Stimulated activated CD4-positive, alpha-beta T cell treated with anti-CD3 and anti-CD28 coated beads, Interleukin-15, amount 100 ng/mL, for 1 hour (primary cell): ENCODE measurements around the gene CCDC12.

Source experiments
- DNase-seq, 2 donors: peaks; one replicate each; pipeline ENCODE4 v3.0.0-alpha.2; 2020; ENCODE audit warnings: low read depth in 1 of 2, low spot score in 1 of 2

The CCDC12 gene

GRCh38 chr3:47008234-47008796 lies 31.8 kb upstream of the CCDC12 start:
- no peak for DNase-seq

- DNase-seq, result no peak
These were observed 31.1 kb upstream of the CCDC12 start for GRCh38 chr3:47007482-47008233.

DNA sequence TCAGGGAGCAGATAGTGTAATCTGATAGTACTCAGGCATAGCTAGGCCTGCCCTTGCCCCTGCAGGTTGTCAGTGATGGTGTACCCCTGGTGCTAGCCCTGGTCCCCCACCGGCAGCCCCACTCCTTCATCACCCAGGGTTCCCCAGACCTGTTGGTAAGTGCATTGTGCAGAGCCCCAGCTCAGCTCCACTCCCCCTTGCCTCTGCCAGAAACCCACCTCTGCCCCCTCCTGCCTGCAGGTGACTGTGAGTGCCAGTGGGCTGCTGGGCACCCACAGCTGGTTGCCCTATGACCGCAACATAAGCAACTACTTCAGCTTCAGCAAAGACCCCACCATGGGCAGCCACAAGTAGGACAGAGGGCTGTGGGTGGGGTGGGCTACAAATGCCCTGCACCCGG lies 30.5 kb upstream of the CCDC12 start:
- DNase-seq, result no peak

DNA sequence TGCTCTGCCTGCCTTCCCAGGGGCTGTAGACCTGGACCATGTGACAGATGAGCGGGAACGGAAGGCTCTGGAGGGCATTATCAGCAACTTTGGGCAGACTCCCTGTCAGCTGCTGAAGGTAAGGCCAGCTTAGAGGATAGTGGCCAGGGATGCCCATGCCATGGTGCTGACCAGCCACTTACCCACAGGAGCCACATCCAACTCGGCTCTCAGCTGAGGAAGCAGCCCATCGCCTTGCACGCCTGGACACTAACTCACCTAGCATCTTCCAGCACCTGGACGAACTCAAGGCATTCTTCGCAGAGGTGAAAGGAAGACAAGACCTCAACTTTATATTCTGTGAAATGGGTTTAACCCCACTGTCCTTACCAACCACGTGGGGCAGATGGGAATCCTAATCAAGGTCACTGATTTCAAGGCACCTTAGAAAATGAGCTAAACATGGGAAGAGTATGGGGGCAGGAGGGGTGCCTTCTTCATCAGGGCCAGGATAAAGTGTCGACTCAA lies 29.7 kb upstream of the CCDC12 start:
- DNase-seq, result no peak

DNA sequence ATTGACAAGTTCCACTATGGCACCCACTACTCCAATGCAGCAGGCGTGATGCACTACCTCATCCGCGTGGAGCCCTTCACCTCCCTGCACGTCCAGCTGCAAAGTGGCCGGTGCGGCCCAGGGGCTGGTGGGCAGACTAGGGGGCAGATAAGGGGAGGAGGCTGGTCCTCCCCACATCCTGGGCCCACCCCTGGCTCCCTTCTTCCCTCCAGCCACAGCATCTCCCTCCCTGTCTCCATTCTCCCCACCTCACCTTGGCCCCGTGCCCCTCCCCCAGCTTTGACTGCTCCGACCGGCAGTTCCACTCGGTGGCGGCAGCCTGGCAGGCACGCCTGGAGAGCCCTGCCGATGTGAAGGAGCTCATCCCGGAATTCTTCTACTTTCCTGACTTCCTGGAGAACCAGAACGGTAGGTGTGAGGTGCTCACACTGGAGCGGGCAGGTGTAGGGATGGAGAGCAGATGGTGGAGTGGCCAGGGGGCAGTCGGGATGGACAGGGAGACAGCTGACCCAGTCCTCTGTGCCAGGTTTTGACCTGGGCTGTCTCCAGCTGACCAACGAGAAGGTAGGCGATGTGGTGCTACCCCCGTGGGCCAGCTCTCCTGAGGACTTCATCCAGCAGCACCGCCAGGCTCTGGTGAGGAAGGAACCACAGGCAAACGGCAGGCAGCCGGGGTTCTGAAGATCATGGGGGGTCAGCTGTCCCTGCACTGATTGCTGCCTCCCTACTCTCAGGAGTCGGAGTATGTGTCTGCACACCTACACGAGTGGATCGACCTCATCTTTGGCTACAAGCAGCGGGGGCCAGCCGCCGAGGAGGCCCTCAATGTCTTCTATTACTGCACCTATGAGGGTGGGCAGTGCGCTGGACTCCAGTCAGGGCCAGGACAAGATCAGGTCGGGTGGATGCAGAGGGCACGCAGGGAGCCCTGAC lies 28.9 kb upstream of the CCDC12 start:
- no peak for DNase-seq

- DNase-seq, result no peak
These were observed 28.0 kb upstream of the CCDC12 start for GRCh38 chr3:47004369-47005211.

DNA sequence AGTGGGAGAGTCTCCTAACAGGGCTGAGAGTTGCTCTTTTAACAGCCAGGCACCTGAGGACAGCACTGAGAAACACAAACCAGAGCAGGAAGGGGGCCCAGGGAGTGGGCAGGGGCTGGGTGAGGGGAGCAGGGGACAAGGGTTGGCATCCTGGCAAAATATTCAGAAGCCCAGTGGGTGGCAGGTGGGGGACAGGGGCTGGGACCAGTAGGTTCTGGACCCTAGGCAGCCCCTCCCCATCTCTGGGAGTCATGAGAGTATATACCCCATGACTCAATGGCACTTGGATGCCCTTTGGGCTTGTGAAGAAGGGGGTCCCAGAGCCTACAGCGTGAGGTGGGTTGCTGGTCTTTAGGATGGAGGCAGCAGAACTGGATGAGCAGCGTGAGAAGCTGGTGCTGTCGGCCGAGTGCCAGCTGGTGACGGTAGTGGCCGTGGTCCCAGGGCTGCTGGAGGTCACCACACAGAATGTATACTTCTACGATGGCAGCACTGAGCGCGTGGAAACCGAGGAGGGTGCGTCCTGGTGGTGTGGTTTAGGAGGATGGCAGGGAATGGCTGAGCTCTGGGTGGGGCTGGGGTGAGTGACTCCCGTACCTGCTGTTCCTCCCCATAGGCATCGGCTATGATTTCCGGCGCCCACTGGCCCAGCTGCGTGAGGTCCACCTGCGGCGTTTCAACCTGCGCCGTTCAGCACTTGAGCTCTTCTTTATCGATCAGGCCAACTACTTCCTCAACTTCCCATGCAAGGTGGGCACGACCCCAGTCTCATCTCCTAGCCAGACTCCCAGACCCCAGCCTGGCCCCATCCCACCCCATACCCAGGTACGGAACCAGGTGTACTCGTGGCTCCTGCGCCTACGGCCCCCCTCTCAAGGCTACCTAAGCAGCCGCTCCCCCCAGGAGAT lies 27.2 kb upstream of the CCDC12 start:
- DNase-seq, result no peak

- no peak for DNase-seq
These were observed 26.5 kb upstream of the CCDC12 start for GRCh38 chr3:47003056-47003410.

DNA sequence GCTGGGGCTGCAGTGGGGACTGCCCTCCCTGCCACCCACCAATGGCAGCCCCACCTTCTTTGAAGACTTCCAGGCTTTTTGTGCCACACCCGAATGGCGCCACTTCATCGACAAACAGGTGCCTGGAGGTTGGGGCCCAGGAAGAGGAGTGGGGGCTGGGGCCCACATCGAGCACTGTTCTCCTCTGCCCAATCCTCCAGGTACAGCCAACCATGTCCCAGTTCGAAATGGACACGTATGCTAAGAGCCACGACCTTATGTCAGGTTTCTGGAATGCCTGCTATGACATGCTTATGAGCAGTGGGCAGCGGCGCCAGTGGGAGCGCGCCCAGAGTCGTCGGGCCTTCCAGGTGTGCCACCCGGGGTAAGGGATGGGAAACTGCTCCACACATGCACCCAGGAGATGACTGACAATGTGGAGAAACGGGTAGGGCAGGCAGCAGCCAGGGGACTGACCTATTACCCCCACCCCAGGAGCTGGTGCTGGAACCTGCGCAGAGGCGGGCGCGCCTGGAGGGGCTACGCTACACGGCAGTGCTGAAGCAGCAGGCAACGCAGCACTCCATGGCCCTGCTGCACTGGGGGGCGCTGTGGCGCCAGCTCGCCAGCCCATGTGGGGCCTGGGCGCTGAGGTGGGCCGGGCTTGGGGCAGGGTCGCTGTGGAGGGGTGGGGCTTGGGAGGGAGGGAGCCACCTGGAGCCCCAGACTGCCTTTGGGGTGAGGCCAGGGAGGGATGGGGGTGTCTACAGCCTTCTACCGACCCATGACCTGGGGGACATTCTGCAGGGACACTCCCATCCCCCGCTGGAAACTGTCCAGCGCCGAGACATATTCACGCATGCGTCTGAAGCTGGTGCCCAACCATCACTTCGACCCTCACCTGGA lies 25.9 kb upstream of the CCDC12 start:
- no peak for DNase-seq

- DNase-seq, result no peak
These were observed 25.2 kb upstream of the CCDC12 start for GRCh38 chr3:47001731-47002170.

DNA sequence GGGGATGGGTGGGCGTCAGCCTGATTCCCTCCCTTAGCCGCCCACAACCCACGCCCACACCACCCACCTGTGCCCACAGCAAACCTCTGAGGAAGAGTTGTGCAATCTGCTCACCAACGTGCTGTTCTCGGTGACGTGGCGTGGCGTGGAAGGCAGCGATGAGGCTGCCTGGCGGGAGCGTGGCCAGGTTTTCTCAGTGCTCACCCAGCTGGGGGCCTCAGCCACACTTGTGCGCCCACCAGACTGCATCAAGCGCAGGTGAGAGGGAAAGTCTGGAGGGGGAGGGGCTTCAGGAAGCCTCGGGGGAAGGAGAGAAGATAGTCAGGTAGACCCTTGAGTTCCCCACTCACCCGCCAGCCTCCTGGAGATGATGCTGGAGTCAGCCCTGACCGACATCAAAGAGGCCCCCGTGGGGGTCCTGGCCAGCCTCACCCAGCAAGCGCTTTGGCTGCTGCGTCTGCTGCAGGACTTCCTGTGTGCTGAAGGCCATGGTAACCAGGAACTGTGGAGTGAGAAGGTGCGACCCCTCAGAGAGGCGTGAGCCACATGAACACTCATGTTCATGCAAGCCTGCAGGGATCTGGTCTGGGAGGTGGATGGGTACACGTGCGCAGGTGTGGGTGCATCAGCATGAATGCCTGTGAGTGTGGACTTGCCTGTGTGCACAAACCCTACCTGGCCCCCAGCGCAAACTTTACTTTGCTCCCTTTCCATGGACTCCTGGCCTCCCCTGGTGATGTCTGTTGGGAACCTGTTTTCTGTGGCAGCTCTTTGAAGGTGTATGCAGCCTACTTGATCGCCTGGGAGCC lies 24.6 kb upstream of the CCDC12 start:
- DNase-seq, result no peak

- DNase-seq, result no peak
These were observed 23.8 kb upstream of the CCDC12 start for GRCh38 chr3:47000198-47000815.

DNA sequence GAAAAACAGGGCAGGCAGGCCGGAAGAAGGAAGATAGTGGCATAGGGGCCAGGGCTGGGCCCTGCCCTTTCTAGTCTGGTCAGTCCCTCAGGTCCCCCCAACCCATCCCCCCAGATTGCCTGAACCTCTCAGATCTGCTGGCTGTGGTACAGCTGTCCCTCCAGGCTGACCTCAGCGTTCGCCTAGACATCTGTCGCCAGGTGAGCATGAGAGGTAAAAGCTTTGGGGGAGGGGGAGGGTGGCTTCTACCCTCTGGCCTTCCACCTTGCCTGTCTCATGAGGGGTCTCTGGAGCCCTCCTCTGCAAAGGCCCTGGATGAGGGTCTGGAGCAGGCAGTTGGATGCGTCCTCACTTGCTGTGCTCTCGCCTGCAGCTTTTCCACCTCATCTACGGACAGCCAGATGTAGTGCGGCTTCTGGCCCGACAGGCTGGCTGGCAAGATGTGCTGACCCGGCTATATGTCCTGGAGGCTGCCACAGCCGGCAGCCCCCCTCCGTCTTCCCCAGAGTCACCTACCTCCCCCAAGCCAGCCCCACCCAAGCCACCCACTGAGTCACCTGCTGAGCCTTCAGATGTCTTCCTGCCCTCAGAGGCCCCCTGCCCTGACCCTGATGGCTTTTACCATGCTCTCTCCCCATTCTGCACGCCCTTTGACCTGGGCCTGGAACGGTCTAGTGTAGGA lies 23.1 kb upstream of the CCDC12 start:
- DNase-seq, result no peak

GRCh38 chr3:46998852-46999515 lies 22.4 kb upstream of the CCDC12 start:
- DNase-seq, result no peak

GRCh38 chr3:46998121-46998851 lies 21.7 kb upstream of the CCDC12 start:
- peak; percentile 59 to 67 for DNase-seq
